Activated T-cell treated with anti-CD3 and anti-CD28 coated beads for 48 hours (primary cell): ENCODE results near the gene LTB.

Experiments
- DNase-seq: peaks from one replicate; pipeline ENCODE4 v3.0.0-alpha.2; 2020; ENCODE audit warnings: low read depth

LTB gene

GRCh38 chr6:31575335-31575901 is 6.8 kb downstream of the LTB start, which contains the start of gene TNF:
TSS of gene TNF (plus strand) at chr6:31575565. CDS start at chr6:31575742, 177 bp downstream.
- peak; percentile 80 for DNase-seq

- DNase-seq, result no peak
These were observed 7.8 kb downstream of the LTB start for GRCh38 chr6:31574106-31575061.

- DNase-seq, result no peak
These were observed 8.8 kb downstream of the LTB start for GRCh38 chr6:31573239-31574105.

- DNase-seq, result peak; percentile 79
These were observed 9.9 kb downstream of the LTB start, which contains the start of gene LTA for GRCh38 chr6:31572041-31572911. TSS of gene LTA (plus strand) at chr6:31572289. CDS start at chr6:31572743, 454 bp downstream.

- DNase-seq, result no peak
These were observed 12.2 kb downstream of the LTB start for GRCh38 chr6:31569861-31570536.

GRCh38 chr6:31568537-31568961 is 13.7 kb downstream of the LTB start:
- no peak for DNase-seq

- DNase-seq, result no peak
These were observed 14.5 kb downstream of the LTB start for GRCh38 chr6:31567531-31568370.

- DNase-seq, result no peak
These were observed 21.5 kb downstream of the LTB start for GRCh38 chr6:31560697-31561058.

- DNase-seq, result no peak
These were observed 22.1 kb downstream of the LTB start for GRCh38 chr6:31559958-31560696.

- no peak for DNase-seq
These were observed 22.6 kb downstream of the LTB start for GRCh38 chr6:31559606-31559957.

GRCh38 chr6:31558631-31559500 is 23.4 kb downstream of the LTB start:
- peak; percentile 63 for DNase-seq

- no peak for DNase-seq
These were observed 24.0 kb downstream of the LTB start for GRCh38 chr6:31558318-31558625.

- DNase-seq, result no peak
These were observed 24.5 kb downstream of the LTB start for GRCh38 chr6:31557443-31558317.

- no peak for DNase-seq
These were observed 25.9 kb downstream of the LTB start for GRCh38 chr6:31556307-31556706.

- DNase-seq, result peak; percentile 51
These were observed 30.9 kb downstream of the LTB start for GRCh38 chr6:31551371-31551770.

GRCh38 chr6:31548544-31548873 is 33.7 kb downstream of the LTB start:
- DNase-seq, result no peak

GRCh38 chr6:31547727-31548543 is 34.3 kb downstream of the LTB start:
- no peak for DNase-seq
